MM.1S (cell line): ENCODE measurements around the gene ANO2.

Experiments used
- DNase-seq: peaks from one replicate; pipeline ENCODE4 v3.0.0-alpha.2; 2015
- H2AFZ ChIP-seq: fragments of 300-600 bp; sonication (generic); 2 replicates; pipeline ENCODE4 v1.6.0; 2016; ENCODE audit warnings: antibody characterized with exemption, low read length
- H3F3A ChIP-seq: fragments of 300-600 bp; sonication (generic); 2 replicates; pipeline ENCODE4 v1.6.1; 2016; ENCODE audit warnings: mild to moderate bottlenecking, antibody characterized with exemption, low read length, moderate library complexity, mixed read lengths; ENCODE audit not compliant: insufficient read depth
- H3K27ac ChIP-seq: fragments of 300-600 bp; sonication (generic); 2 replicates; pipeline ENCODE4 v1.5.1; 2016; ENCODE audit warnings: mild to moderate bottlenecking, low read length
- H3K27me3 ChIP-seq: fragments of 300-600 bp; sonication (generic); replicated peaks from 2 replicates; pipeline ENCODE4 v1.6.0; 2016; ENCODE audit warnings: low read length; ENCODE audit not compliant: insufficient read depth
- H3K36me3 ChIP-seq: fragments of 300-600 bp; sonication (generic); replicated peaks from 2 replicates; pipeline ENCODE4 v1.6.1; 2016; ENCODE audit warnings: mild to moderate bottlenecking, low read length, mixed read lengths; ENCODE audit not compliant: insufficient read depth
- H3K4me1 ChIP-seq: fragments of 300-600 bp; sonication (generic); 2 replicates; pipeline ENCODE4 v1.6.1; 2016; ENCODE audit warnings: low read length, mixed read lengths
- H3K4me2 ChIP-seq: fragments of 300-600 bp; sonication (generic); 2 replicates; pipeline ENCODE4 v1.6.0; 2016; ENCODE audit warnings: low read depth, low read length
- H3K4me3 ChIP-seq: fragments of 300-600 bp; sonication (generic); 2 replicates; pipeline ENCODE4 v1.5.1; 2016; ENCODE audit warnings: low read length, mixed read lengths
- H3K79me2 ChIP-seq: fragments of 300-600 bp; sonication (generic); 2 replicates; pipeline ENCODE4 v1.6.1; 2016; ENCODE audit warnings: mixed run types, low read length, mixed read lengths
- H3K9ac ChIP-seq: fragments of 300-600 bp; sonication (generic); 2 replicates; pipeline ENCODE4 v1.6.1; 2016; ENCODE audit warnings: low read length, mixed read lengths
- H3K9me2 ChIP-seq: fragments of 300-600 bp; sonication (generic); replicated peaks from 2 replicates; pipeline ENCODE4 v1.6.1; 2016; ENCODE audit warnings: mild to moderate bottlenecking, low read length, mixed read lengths; ENCODE audit not compliant: insufficient read depth
- H3K9me3 ChIP-seq: fragments of 300-600 bp; sonication (generic); replicated peaks from 2 replicates; pipeline ENCODE4 v1.6.1; 2016; ENCODE audit warnings: mild to moderate bottlenecking, low read length, mixed read lengths; ENCODE audit not compliant: insufficient read depth
- H4K20me1 ChIP-seq: fragments of 300-600 bp; sonication (generic); 2 replicates; pipeline ENCODE4 v1.6.1; 2016; ENCODE audit warnings: mild to moderate bottlenecking, low read length, moderate library complexity, mixed read lengths; ENCODE audit not compliant: insufficient read depth
- CTCF ChIP-seq: fragments of 300-600 bp; sonication (generic); IDR thresholded peaks from 2 replicates; pipeline ENCODE4 v1.5.1; 2016; ENCODE audit warnings: antibody characterized with exemption, low read length, mixed read lengths
- EZH2 ChIP-seq: fragments of 300-600 bp; sonication (generic); optimal IDR thresholded peaks from 2 replicates; pipeline ENCODE3; 2017; ENCODE audit warnings: low read depth, mild to moderate bottlenecking, antibody characterized with exemption, low read length, mixed read lengths
- EZH2phosphoT487 ChIP-seq: fragments of 300-600 bp; sonication (generic); IDR thresholded peaks from 2 replicates; pipeline ENCODE4 v1.6.1; 2018; ENCODE audit warnings: antibody characterized with exemption, low read length

ANO2 gene

GRCh38 chr12:5581616-5582015 is 363.4 kb downstream of the ANO2 start:
- no peak overlapping the region for H3K9ac ChIP-seq
- no peak overlapping the region for H3K4me2 ChIP-seq
- H3K79me2 ChIP-seq, result no peaks in the 10 kb centered on the region
- H3K36me3 ChIP-seq, result no peaks in the 10 kb centered on the region
- H3K27ac ChIP-seq, result no peak overlapping the region
- no peaks in the 10 kb centered on the region for H3K4me1 ChIP-seq
- TF ChIP-seq CTCF, result no peak
- no peak for TF ChIP-seq EZH2phosphoT487
- no peak for TF ChIP-seq EZH2
- no peaks in the 10 kb centered on the region for H3K27me3 ChIP-seq
- H4K20me1 ChIP-seq, result no peaks in the 10 kb centered on the region
- H2AFZ ChIP-seq, result no peak overlapping the region
- DNase-seq, result no peak
- H3K9me3 ChIP-seq, result no peaks in the 10 kb centered on the region
- H3K9me2 ChIP-seq, result no peaks in the 10 kb centered on the region
- no peak overlapping the region for H3K4me3 ChIP-seq
- H3F3A ChIP-seq, result no peaks in the 10 kb centered on the region

- Histone ChIP-seq H3K27ac (no peak overlapping the region), H3K4me3 (no peak overlapping the region), H3K4me2 (no peak overlapping the region), H4K20me1 (no peaks in the 10 kb centered on the region), H3K9me3 (no peaks in the 10 kb centered on the region), H3F3A (no peaks in the 10 kb centered on the region), H3K9ac (no peak overlapping the region), H3K27me3 (no peaks in the 10 kb centered on the region), H2AFZ (no peak overlapping the region), H3K4me1 (no peaks in the 10 kb centered on the region), H3K79me2 (no peaks in the 10 kb centered on the region), H3K36me3 (no peaks in the 10 kb centered on the region), H3K9me2 (no peaks in the 10 kb centered on the region)
- TF ChIP-seq CTCF, result no peak
- TF ChIP-seq EZH2phosphoT487, result no peak
- no peak for TF ChIP-seq EZH2
- DNase-seq, result no peak
Measured at GRCh38 chr12:5581019-5581418, 364.0 kb downstream of the ANO2 start.

- no peaks in the 10 kb centered on the region for H3K4me1 ChIP-seq
- H3K4me3 ChIP-seq, result no peak overlapping the region
- H3K36me3 ChIP-seq, result no peaks in the 10 kb centered on the region
- no peak for DNase-seq
- no peaks in the 10 kb centered on the region for H3F3A ChIP-seq
- no peaks in the 10 kb centered on the region for H3K79me2 ChIP-seq
- H3K9me2 ChIP-seq, result no peaks in the 10 kb centered on the region
- no peaks in the 10 kb centered on the region for H3K27me3 ChIP-seq
- H2AFZ ChIP-seq, result no peak overlapping the region
- no peak overlapping the region for H3K4me2 ChIP-seq
- TF ChIP-seq EZH2phosphoT487, result no peak
- TF ChIP-seq EZH2, result no peak
- no peak for TF ChIP-seq CTCF
- H4K20me1 ChIP-seq, result no peaks in the 10 kb centered on the region
- no peak overlapping the region for H3K27ac ChIP-seq
- H3K9me3 ChIP-seq, result no peaks in the 10 kb centered on the region
- H3K9ac ChIP-seq, result no peak overlapping the region
Measured at GRCh38 chr12:5578775-5579174, 366.3 kb downstream of the ANO2 start.
